PC-9 (cell line): ENCODE results near the gene GPR176.

ENCODE experiments used
- EZH2 ChIP-seq: fragments of 200-600 bp; sonication (generic); IDR thresholded peaks from 2 replicates; pipeline ENCODE4 v1.8.0; 2017; ENCODE audit warnings: antibody characterized with exemption, low read depth
- TF ChIP-seq, protein P1 (sequence below): fragments of 200-600 bp; sonication (generic); conservative IDR thresholded peaks from 2 replicates; pipeline ENCODE4 v1.6.1; 2017; ENCODE audit warnings: mixed run types, antibody characterized with exemption, mild to moderate bottlenecking, moderate library complexity

DNA sequence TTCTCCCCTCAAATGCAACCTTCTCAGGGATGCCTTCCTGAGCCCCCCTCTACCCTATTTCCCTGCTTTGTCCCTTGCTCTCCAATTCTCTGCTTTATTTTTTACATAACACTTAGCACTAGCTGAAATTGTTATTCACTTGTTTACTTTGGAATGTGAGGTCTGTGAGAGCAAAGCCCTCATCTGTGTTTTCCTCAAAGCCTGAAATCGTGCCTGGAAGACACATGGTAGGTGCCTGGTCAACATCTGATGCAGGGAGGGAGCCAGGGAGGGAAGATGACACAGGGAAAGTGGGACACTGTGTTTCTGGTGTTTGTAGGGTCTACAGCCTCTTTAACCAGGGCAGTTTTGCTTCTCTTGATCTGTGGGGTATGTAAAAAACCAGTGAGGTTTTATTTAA, 37.4 kb upstream of the GPR176 start:
- TF ChIP-seq, protein P1, sequence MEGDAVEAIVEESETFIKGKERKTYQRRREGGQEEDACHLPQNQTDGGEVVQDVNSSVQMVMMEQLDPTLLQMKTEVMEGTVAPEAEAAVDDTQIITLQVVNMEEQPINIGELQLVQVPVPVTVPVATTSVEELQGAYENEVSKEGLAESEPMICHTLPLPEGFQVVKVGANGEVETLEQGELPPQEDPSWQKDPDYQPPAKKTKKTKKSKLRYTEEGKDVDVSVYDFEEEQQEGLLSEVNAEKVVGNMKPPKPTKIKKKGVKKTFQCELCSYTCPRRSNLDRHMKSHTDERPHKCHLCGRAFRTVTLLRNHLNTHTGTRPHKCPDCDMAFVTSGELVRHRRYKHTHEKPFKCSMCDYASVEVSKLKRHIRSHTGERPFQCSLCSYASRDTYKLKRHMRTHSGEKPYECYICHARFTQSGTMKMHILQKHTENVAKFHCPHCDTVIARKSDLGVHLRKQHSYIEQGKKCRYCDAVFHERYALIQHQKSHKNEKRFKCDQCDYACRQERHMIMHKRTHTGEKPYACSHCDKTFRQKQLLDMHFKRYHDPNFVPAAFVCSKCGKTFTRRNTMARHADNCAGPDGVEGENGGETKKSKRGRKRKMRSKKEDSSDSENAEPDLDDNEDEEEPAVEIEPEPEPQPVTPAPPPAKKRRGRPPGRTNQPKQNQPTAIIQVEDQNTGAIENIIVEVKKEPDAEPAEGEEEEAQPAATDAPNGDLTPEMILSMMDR, result no peak
- TF ChIP-seq EZH2, result no peak
